GM12878 (cell line): ENCODE data around the gene GCKR. TPM values are rescaled to one million over a fixed set of nuclear protein-coding genes. Genes with fewer than 3 reads are reported as not detected.

Source experiments
- ATAC-seq: fragments of 200-7000 bp; cut with Tn5 transposase; 3 replicates; pipeline ENCODE4 v1.9.1; 2020; ENCODE audit warnings: mild to moderate bottlenecking, moderate library complexity
- BruUV-seq: library from RNA; stranded (reverse); fragments of 400-500 nt; replicated peaks from 2 replicates; lab custom pipeline; 2021; lab: Mats Ljungman, UMichigan
- CTCF ChIA-PET: fragments of 300-600 bp; sonication (Branson Sonifier 250); formaldehyde crosslinking; extraction: SDS; loops from one replicate; lab custom pipeline; 2021; ENCODE audit warnings: inconsistent platforms; lab: Yijun Ruan, JAX
- POLR2A ChIA-PET: fragments of 350-600 bp; formaldehyde crosslinking; extraction: SDS; loops from one replicate; lab custom pipeline; 2021; ENCODE audit warnings: inconsistent platforms; lab: Charles Lee
- RAD21 ChIA-PET: fragments of 300-600 bp; sonication (Branson Sonifier 250); formaldehyde crosslinking; loops from one replicate; lab custom pipeline; 2023; ENCODE audit warnings: antibody characterized with exemption; ENCODE audit not compliant: unreplicated experiment; lab: Charles Lee
- SMC1A ChIA-PET: fragments of 300-600 bp; sonication (Branson Sonifier 250); formaldehyde crosslinking; loops from one replicate; lab custom pipeline; 2023; ENCODE audit not compliant: unreplicated experiment, uncharacterized antibody; lab: Charles Lee
- DNase-seq: peaks from one replicate; pipeline ENCODE4 v3.0.0-alpha.2; 2011; ENCODE audit warnings: low read depth, low spot score
- FAIRE-seq: peaks from 3 replicates; lab custom pipeline; 2011; peaks lifted over from hg19 to GRCh38; lab: Jason Lieb, UNC
- H2AFZ ChIP-seq: 2 replicates; pipeline ENCODE4 v1.6.0; 2011; ENCODE audit warnings: low read depth, low read length, control low read depth; ENCODE audit not compliant: control insufficient read depth
- H3K27ac ChIP-seq: 2 replicates; pipeline ENCODE4 v1.5.1; 2011; ENCODE audit warnings: control low read depth; ENCODE audit not compliant: control insufficient read depth, insufficient read depth
- H3K27me3 ChIP-seq, 2 experiments: replicated peaks in 1 of 2; 2 replicates each; pipeline versions ENCODE4 v1.6.0 to v1.6.1; 2011; ENCODE audit warnings: low read length in 1 of 2; ENCODE audit not compliant: control insufficient read depth in 2 of 2, insufficient read depth in 2 of 2
- H3K36me3 ChIP-seq, 2 experiments: 2 replicates each; pipeline ENCODE4 v1.5.1; 2011; ENCODE audit warnings: low read length in 1 of 2; ENCODE audit not compliant: control insufficient read depth in 2 of 2, insufficient read depth in 2 of 2
- H3K4me1 ChIP-seq: 2 replicates; pipeline ENCODE4 v1.6.1; 2011; ENCODE audit warnings: mild to moderate bottlenecking, low read length, moderate library complexity, mixed read lengths; ENCODE audit not compliant: control insufficient read depth, insufficient read depth
- H3K4me2 ChIP-seq: 2 replicates; pipeline ENCODE4 v1.6.0; 2011; ENCODE audit warnings: control low read depth; ENCODE audit not compliant: control insufficient read depth, insufficient read depth
- H3K4me3 ChIP-seq: fragments of 200-600 bp; sonication (generic); 2 replicates; pipeline ENCODE4 v1.5.1; 2016
- H3K79me2 ChIP-seq: 2 replicates; pipeline ENCODE4 v1.6.0; 2011; ENCODE audit warnings: low read length; ENCODE audit not compliant: control insufficient read depth, insufficient read depth
- H3K9ac ChIP-seq: 2 replicates; pipeline ENCODE4 v1.8.0; 2011; ENCODE audit warnings: low read length, control low read depth, mixed read lengths; ENCODE audit not compliant: control insufficient read depth, insufficient read depth
- H3K9me3 ChIP-seq: replicated peaks from 3 replicates; pipeline ENCODE4 v1.5.1; 2011; ENCODE audit warnings: mild to moderate bottlenecking, low read length; ENCODE audit not compliant: control insufficient read depth, insufficient read depth
- H4K20me1 ChIP-seq: 2 replicates; pipeline ENCODE4 v1.6.0; 2011; ENCODE audit not compliant: control insufficient read depth, insufficient read depth
- CBX3 ChIP-seq: fragments of 200-600 bp; sonication (generic); IDR thresholded peaks from 2 replicates; pipeline ENCODE4 v1.6.1; 2016; ENCODE audit warnings: low read depth, borderline replicate concordance
- FOS ChIP-seq: IDR thresholded peaks from 3 replicates; pipeline ENCODE4 v1.6.1; 2011; ENCODE audit warnings: borderline replicate concordance; ENCODE audit not compliant: insufficient read length; ENCODE audit errors: extremely low read depth
- GABPA ChIP-seq: IDR thresholded peaks from 2 replicates; pipeline ENCODE4 v1.6.1; 2014; ENCODE audit warnings: antibody characterized with exemption, low read depth, mild to moderate bottlenecking, inconsistent platforms
- NR2F1 ChIP-seq: fragments of 450-650 bp; conservative IDR thresholded peaks from 2 replicates; pipeline ENCODE4 v1.6.1; 2017; ENCODE audit warnings: mild to moderate bottlenecking
- NRF1 ChIP-seq: conservative IDR thresholded peaks from 2 replicates; pipeline ENCODE4 v1.6.1; 2011; ENCODE audit warnings: mild to moderate bottlenecking, low read depth, low read length, improper control_type of control experiment
- PAX5 ChIP-seq: IDR thresholded peaks from 2 replicates; pipeline ENCODE4 v1.6.1; 2011; ENCODE audit warnings: low read depth, low read length, borderline replicate concordance
- SMAD1 ChIP-seq: fragments of 450-650 bp; IDR thresholded peaks from 2 replicates; pipeline ENCODE4 v1.6.1; 2018; ENCODE audit warnings: mild to moderate bottlenecking, low read depth; ENCODE audit not compliant: partially characterized antibody
- SRF ChIP-seq, 2 experiments: IDR thresholded peaks; 2 replicates each; pipeline ENCODE4 v1.6.1; 2011; ENCODE audit warnings: low read depth in 2 of 2, low read length in 2 of 2, mild to moderate bottlenecking in 1 of 2, moderate library complexity in 1 of 2
- WGBS: methylation state at CpG from one replicate; pipeline ENCODE4 v1.1.6; 2016; ENCODE audit warnings: low lambda C conversion rate; ENCODE audit not compliant: insufficient replicate concordance, insufficient coverage; ENCODE audit errors: missing lambda C conversion rate; 5-methylcytosine and 5-hydroxymethylcytosine counted together
- in situ Hi-C: fragments of 300-500 bp; cut with MboI; formaldehyde crosslinking; loops from 9 replicates; pipeline ENCODE4 v1.14.3; 2018; ENCODE audit warnings: mixed read lengths
- intact Hi-C: fragments of 100-400 bp; cut with micrococcal nuclease; formaldehyde crosslinking; loops from one replicate; pipeline ENCODE4 v1.14.2; 2022; ENCODE audit not compliant: unreplicated experiment
- polyA plus RNA-seq, 11 experiments: library from polyadenylated mRNA; depleted of rRNA in 4 of 11; unstranded in 6 of 11; stranded (reverse) in 5 of 11; fragments of >200 nt; fragmentation: Nextera tagmentation in 4 of 11; fragmentation: Illumina TruSeq in 1 of 11; extraction: Ambion mirVana in 4 of 11; extraction: Trizol in 1 of 11; gene quantifications; 1 replicate in 1 of 11; 2 replicates in 10 of 11; pipeline versions ENCODE4 v1.2.1 to v1.2.3, GENCODE V29; 2011 to 2016; ENCODE audit warnings: inconsistent platforms in 2 of 11, missing spikeins in 2 of 11, low read depth in 1 of 11
- total RNA-seq, 4 experiments: library from RNA; depleted of rRNA in 3 of 4; stranded (reverse); fragments of >200 nt in 3 of 4; fragmentation: Illumina TruSeq in 1 of 4; extraction: Trizol in 1 of 4; gene quantifications; 2 replicates each; pipeline versions ENCODE4 v1.2.1 to v1.2.3, GENCODE V29; 2013 to 2021
- TF ChIP-seq, protein P1 (sequence below): fragments of 450-650 bp; IDR thresholded peaks from 2 replicates; pipeline ENCODE4 v1.6.1; 2017; ENCODE audit warnings: antibody characterized with exemption, mild to moderate bottlenecking, moderate library complexity
- TF ChIP-seq, protein P2 (sequence below): fragments of 450-650 bp; IDR thresholded peaks from 2 replicates; pipeline ENCODE4 v1.6.1; 2018; ENCODE audit warnings: mild to moderate bottlenecking, low read depth, moderate library complexity; ENCODE audit not compliant: partially characterized antibody

The GCKR gene
- total and polyA plus RNA-seq, 10 of the 15 experiments (the other 5 are each of a cell fraction or from before 2014, with no cell fraction given) = not detected

DNA sequence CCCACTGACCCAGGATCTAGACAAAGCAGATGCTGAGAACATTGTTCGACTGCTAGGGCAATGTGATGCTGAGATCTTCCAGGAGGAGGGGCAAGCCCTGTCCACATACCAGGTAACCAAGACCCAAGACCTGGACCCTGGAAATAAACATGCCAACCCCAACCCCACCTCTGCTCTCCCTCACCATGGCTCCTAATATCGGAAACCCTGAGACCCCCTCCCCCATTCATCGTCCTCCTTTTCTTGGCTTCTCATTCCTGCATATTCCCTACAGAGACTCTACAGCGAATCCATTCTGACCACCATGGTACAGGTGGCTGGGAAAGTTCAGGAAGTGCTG is 619 bp downstream of the GCKR start:
- ChIA-PET RAD21 (no interaction called here), POLR2A (no interaction called here), SMC1A (interaction anchor here (0.9 kb wide), 1 partner anchor 11 kb away, joined by 3 read pairs; no protein-coding TSS in a partner anchor), CTCF (no interaction called here)
- in situ Hi-C loops = no loop called here
- intact Hi-C loops = no loop called here
- H3K9ac ChIP-seq = no peak overlapping the region
- H2AFZ ChIP-seq = no peak overlapping the region
- H3K27ac ChIP-seq = no peak overlapping the region
- DNase-seq = no peak
- no peaks in the 10 kb centered on the region for H3K4me1 ChIP-seq
- no peaks in the 10 kb centered on the region for H4K20me1 ChIP-seq
- peaks cover 6 to 13% of the 10 kb centered on the region in 2 experiments; a peak in 3 of 4 replicates for H3K27me3 ChIP-seq
- no peak overlapping the region for H3K4me2 ChIP-seq
- no peaks in the 10 kb centered on the region for H3K79me2 ChIP-seq
- no peaks in the 10 kb centered on the region for H3K9me3 ChIP-seq
- 36% methylated on average over 4 of the region's 4 CpGs for WGBS
- no peak overlapping the region for H3K4me3 ChIP-seq
- no TSS peak for BruUV-seq
- FAIRE-seq = no peak
- H3K36me3 ChIP-seq = no peaks in the 10 kb centered on the region
- ATAC-seq = no peak
- TF ChIP-seq SRF (IDR thresholded peaks at IDR 0.05; ENCODE audit: low read depth in 2 of 2, low read length in 2 of 2) (no peak), GABPA (no peak), NR2F1 (no peak)

DNA sequence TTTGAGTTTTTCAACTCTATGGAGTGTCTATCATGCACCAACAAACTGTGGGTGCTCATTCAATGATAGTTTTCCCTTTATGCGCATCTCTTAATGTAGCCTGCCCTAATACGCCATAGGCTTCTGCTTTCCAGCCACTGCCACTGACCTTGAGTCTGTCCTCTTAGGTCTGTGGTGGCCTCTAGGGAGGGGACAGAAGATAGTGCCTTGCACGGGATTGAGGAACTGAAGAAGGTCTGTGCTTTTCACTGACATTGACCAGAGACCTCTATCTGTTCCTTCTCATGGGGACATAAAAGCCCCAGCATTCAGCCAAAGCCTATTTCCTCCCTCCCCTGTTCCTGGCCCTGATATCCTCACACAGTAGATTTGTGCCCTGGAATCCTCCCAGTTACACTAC is 2.3 kb downstream of the GCKR start:
- Histone ChIP-seq H3K9me3 (no peaks in the 10 kb centered on the region), H3K36me3 (no peaks in the 10 kb centered on the region), H3K9ac (no peak overlapping the region), H4K20me1 (no peaks in the 10 kb centered on the region), H3K4me3 (no peak overlapping the region), H2AFZ (no peak overlapping the region), H3K4me2 (no peak overlapping the region), H3K79me2 (no peaks in the 10 kb centered on the region), H3K27me3 (peaks cover 6 to 13% of the 10 kb centered on the region in 2 experiments; a peak in 3 of 4 replicates), H3K27ac (no peak overlapping the region), H3K4me1 (no peaks in the 10 kb centered on the region)
- ChIA-PET SMC1A (no interaction called here), POLR2A (no interaction called here), CTCF (no interaction called here), RAD21 (no interaction called here)
- intact Hi-C loops = no loop called here
- BruUV-seq = no TSS peak
- FAIRE-seq (no peak), DNase-seq (no peak), ATAC-seq (no peak)
- in situ Hi-C loops = no loop called here
- WGBS = 67% methylated on average over 3 of the region's 3 CpGs
- TF ChIP-seq SMAD1 (no peak), FOS (no peak), CBX3 (no peak), PAX5 (no peak), NRF1 (no peak)
- TF ChIP-seq, protein P1, sequence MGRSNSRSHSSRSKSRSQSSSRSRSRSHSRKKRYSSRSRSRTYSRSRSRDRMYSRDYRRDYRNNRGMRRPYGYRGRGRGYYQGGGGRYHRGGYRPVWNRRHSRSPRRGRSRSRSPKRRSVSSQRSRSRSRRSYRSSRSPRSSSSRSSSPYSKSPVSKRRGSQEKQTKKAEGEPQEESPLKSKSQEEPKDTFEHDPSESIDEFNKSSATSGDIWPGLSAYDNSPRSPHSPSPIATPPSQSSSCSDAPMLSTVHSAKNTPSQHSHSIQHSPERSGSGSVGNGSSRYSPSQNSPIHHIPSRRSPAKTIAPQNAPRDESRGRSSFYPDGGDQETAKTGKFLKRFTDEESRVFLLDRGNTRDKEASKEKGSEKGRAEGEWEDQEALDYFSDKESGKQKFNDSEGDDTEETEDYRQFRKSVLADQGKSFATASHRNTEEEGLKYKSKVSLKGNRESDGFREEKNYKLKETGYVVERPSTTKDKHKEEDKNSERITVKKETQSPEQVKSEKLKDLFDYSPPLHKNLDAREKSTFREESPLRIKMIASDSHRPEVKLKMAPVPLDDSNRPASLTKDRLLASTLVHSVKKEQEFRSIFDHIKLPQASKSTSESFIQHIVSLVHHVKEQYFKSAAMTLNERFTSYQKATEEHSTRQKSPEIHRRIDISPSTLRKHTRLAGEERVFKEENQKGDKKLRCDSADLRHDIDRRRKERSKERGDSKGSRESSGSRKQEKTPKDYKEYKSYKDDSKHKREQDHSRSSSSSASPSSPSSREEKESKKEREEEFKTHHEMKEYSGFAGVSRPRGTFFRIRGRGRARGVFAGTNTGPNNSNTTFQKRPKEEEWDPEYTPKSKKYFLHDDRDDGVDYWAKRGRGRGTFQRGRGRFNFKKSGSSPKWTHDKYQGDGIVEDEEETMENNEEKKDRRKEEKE = no peak
- TF ChIP-seq, protein P2, sequence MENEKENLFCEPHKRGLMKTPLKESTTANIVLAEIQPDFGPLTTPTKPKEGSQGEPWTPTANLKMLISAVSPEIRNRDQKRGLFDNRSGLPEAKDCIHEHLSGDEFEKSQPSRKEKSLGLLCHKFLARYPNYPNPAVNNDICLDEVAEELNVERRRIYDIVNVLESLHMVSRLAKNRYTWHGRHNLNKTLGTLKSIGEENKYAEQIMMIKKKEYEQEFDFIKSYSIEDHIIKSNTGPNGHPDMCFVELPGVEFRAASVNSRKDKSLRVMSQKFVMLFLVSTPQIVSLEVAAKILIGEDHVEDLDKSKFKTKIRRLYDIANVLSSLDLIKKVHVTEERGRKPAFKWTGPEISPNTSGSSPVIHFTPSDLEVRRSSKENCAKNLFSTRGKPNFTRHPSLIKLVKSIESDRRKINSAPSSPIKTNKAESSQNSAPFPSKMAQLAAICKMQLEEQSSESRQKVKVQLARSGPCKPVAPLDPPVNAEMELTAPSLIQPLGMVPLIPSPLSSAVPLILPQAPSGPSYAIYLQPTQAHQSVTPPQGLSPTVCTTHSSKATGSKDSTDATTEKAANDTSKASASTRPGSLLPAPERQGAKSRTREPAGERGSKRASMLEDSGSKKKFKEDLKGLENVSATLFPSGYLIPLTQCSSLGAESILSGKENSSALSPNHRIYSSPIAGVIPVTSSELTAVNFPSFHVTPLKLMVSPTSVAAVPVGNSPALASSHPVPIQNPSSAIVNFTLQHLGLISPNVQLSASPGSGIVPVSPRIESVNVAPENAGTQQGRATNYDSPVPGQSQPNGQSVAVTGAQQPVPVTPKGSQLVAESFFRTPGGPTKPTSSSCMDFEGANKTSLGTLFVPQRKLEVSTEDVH = no peak
